Mucosa of gallbladder (tissue), 1 donor: ENCODE results near the gene SH3BP1. TPM values are rescaled to one million over a fixed set of nuclear protein-coding genes. Genes with fewer than 3 reads are reported as not detected.
A peak's percentile ranks its signal among the peaks of the same experiment; 100 is the strongest.
"Not testable (repeated sequence)": the region's sequence is repeated elsewhere in the genome, so short reads cannot be mapped to it uniquely, and the experiment has no call there.

ENCODE experiments used
- DNase-seq: peaks from one replicate; pipeline ENCODE4 v3.0.0-alpha.2; 2020; ENCODE audit warnings: low spot score
- total RNA-seq: library from RNA; stranded (reverse); gene quantifications from one replicate; pipeline ENCODE4 v1.2.1, GENCODE V29; 2021
- donor health status: DM: no; HTN: no; CAD: no.

Gene SH3BP1
- total RNA-seq, 1 donor from 2014 or later: 13.6 TPM

DNA sequence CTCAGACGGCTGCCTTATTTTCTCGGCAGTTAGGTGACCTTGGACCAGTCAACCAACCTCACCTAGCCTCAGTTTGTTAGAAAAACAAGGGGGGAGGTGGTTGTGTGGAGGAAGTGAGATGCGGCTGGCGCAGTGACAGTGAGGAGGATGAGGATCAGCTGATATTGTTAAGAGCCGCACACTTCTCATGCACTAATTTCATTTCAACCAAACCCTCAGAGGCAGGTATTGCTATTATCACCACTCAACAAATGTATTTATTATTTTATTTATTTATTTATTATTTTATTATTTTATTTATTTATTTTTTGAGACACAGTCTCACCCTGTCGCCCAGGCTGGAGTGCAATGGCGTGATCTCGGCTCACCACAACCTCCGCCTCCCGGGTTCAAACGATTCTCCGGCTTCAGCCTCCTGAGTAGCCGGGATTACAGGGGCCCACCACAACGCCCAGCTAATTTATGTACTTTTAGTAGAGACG is 38.1 kb downstream of the SH3BP1 start:
- no peak for DNase-seq

DNA sequence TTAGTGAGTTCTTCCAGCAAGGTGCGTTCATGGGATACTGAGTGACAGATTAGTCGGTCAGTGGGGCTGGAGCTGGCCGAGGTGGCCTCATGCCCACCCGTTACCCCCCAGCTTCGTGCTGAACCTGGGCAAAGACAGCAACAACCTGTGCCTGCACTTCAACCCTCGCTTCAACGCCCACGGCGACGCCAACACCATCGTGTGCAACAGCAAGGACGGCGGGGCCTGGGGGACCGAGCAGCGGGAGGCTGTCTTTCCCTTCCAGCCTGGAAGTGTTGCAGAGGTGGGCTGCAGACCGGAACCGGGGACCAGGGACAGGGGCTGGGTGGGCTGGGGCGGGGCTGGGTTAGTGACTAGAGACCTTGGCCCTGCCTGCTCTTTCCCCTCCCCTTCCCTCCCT is 38.9 kb downstream of the SH3BP1 start:
- no peak for DNase-seq

DNA sequence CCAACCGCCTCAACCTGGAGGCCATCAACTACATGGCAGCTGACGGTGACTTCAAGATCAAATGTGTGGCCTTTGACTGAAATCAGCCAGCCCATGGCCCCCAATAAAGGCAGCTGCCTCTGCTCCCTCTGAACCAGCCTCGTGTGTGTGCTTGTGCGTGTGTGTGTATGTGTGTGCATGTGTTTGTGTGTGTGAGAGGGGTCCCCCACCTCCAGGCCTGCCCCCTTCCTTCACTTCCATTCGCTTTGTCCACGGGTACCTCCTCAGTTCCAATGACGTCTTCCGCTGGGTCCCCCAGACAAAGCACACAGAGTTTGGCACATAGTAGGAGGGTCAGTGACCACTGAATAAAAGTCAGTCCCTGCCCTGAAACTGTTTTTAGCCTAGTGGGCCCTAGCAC is 40.2 kb downstream of the SH3BP1 start:
- no peak for DNase-seq

DNA sequence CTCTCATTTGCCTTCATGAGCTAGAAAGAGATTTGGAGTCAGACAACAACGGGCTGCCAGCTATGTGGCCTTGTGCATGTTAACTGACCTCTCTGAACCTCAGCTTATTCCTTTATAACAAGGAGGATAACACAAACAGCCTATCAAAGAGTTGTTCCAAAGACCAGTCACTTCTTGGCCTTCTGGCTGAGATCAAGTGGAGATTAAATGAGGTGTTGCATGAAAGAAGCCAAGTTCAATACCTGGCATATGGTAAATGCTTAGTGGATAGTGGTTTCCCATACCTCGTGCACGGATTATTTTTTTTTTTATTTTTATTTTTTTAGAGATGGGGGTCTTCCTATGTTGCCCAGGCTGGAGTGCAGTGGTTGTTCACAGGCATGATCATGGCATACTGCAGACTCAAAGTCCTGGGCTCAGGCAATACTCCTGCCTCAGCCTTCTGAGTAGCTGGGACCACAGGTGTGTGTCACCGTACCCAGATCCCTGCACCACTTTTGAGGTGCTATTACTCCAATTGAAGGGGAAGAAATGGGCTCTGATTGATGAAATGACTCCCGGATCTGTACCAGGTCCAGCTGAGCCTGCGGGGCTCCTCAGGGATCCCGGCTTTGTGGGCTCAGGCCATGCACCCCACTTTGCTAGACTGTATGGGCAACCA is 40.9 kb downstream of the SH3BP1 start:
- DNase-seq: no peak

DNA sequence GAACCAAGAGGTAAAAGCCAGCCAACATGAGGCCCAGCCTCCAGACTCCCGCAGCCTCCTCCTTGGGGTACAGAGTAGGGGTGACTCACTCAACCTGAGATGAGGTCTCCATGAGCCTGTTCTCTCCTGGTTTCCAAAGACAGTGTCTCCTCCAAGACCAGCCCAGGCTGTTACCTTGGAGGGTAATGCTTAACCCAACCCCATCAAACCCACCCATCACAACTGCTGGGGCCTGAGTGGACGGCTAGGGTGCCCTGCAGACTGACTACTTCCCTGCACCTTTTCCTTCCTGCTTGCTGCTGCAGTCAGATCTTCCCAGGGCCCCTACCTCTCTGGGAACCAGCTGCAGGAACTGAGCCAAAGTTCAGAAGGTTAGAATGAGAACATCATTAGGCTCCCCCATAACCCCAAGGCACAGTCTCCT is 41.5 kb downstream of the SH3BP1 start:
- no peak for DNase-seq

DNA sequence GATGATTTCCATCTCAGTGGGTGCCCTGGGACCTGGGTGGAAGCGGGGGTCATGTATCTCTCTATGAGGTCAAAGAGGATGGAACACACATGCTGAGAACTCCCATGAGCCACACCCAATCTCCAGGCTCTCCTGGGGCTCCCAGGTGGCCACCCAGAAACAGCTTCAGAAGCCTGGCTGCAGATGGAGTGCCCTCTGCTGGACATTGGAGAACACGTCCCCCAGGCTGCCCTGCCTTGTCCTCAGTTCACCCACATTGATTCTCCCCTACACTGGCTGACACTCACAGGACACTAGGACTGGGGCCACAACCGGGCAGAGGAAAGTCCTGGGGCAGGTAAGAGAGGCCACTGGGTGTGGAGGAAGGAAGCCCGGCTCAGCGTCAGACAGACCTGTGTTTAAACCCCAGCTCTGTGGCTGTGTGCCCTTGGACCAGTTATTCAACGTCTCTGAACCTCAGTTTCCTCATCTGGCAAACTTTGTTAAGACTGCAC is 42.1 kb downstream of the SH3BP1 start:
- peak; percentile 77 for DNase-seq

DNA sequence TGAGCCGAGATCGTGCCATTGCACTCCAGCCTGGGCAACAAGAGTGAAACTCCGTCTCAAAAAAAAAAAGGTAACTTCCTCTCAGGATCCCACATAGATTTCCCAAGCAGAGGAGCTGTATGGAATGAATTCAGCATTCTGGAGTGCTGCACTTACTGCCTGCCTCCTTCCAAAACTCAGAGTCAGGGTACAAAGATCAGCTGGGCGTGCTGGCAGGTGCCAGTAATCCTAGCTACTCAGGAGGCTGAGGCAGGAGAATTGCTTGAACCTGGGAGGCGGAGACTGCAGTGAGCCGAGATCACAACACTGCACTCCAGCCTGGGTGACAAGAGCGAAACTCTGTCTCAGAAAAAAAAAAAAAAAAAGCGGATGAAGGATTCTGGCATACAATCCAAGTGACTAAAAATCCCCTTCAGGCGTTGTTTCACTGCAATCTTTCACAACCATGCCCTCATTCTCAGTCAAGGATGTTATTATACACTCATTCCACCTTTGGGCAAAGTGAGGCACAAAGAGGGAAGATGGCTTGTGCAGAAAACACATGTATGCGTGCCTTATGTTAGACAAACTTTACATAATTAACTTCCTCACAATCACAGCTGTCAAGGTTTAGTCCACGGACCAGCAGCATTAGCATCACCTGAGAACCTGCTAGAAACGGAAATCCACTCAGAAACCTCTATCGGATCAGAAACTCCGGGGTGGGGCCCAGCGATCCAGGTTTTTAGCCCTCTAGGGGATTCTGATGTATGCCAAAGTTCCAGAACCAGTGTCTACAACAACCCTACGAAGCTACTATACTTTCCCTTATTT is 45.5 kb downstream of the SH3BP1 start:
- peak; percentile 55 for DNase-seq

DNA sequence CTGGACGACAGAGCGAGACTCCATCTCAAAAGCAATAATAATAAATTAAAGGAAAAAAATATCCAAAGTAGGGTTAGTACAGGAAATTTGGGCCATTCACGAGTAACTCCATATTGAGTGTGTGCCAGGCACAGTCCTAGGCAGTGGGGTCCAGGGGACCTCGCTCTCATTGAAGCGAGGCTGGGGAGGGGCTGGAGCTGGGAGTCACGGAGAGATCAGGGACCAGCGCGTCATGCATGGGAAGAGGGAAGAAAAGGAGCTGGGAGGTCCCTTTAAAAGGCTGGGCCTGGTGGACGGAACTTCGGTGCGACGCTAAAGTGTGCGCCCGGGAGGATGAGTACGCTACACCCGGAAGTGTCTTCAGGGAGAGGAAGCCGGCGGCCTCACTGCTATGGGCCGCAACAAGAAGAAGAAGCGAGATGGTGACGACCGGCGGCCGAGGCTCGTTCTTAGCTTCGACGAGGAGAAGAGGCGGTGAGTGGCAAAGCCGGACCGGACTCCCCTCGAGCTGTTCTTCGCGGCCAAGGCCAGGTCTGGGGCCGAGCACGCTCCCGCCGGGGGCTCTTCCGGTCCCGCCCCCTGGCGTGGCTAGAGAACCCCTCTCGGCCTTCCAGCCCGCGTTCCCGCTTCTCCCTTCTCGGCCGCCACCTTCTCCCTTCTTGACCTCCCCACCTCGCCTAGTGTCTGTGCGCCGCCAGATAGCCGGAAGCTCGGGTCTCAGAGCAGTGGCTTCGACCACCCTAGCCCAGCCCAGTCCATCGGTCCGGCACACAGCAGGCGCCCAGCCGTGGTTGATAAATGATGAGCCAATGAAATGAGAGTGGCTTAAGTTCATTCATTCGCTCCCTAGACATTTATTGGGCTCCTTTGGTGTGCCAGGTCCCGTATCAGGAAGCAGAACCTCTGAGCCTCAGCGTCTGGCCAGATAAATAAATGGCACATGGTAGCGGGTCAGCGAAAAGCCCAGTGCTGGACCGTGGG is 46.8 kb downstream of the SH3BP1 start, which contains the start of gene NOL12:
Gene NOL12, plus strand, starts transcription at position 342 of the 981 bp plus-strand sequence. Its CDS starts 50 bp downstream, at position 392.
- peak; percentile 84 for DNase-seq

DNA sequence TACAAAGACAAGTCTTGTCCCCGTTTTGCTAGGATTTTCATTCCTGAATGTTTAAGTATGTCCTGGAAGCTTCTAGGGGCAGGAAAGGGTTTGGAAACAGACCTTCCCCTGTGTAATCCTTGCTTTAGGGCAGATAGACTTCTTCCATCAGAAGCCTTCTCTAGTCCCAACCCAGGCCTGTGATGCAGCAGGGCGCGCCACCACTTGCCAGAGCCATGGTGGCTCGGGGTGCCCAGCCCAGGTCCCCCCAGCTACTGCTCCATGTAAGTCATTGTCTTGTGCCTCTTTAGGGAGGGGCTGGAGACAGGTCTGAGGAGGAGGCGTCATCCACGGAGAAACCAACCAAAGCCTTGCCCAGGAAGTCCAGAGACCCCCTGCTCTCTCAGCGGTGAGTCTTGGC is 50.9 kb downstream of the SH3BP1 start:
- DNase-seq: no peak

DNA sequence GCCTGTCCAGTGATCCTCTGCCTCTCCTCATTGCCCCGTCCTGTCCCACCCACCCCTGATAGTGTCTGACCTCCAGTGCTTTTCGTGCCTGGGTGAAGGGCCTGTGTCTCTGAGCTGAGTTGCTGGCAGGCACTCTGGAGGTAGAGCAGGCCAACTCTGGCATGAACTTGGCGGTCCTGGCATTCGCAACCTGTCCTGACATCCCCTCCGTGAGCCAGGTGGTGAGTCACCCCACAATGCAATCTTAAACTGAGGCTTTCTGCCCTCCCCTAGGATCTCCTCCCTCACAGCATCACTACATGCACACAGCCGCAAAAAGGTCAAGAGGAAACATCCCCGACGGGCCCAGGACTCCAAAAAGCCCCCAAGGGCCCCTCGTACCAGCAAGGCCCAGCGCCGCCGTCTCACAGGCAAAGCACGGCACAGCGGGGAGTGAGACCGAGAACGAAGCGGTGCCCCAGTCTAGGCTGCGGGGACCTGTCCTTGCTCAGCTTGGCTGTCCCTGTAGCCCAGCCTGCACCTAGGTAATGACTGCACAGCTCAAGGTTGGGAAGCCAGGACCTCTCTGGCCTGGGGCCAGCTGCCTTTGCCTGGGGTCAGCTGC is 51.5 kb downstream of the SH3BP1 start:
- DNase-seq: no peak

DNA sequence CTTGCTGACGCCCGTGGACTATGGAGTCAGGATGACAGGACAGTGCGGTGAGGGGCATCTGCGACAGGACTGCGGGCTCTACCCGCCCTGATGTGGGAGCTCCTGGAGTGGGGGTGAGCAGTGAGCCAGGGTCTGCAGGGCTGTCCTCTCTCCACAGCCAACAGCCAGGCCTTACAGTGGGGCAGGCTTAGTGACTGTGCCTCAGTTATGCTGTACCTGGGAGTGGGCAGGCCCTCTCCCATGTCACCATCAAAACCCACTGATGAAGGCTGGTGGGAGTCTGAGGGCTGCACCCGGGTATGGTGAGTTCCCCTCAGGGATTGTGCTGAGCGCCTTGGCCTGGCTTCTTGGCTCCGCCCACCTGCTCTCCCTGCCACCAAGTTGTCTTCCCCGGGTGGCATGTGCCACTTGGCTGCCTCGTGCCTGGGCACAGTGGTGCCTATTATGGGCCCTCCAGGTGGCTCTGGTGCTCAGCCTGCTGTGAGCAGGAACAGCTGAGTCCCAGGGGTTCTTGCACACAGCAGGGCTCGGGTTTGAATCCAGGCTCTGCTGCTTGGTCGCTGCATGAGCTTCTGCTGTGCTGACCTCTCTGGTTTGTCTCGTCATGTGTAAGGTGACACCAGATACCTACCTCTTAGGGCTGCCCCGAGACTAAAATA is 53.3 kb downstream of the SH3BP1 start:
- DNase-seq: no peak

DNA sequence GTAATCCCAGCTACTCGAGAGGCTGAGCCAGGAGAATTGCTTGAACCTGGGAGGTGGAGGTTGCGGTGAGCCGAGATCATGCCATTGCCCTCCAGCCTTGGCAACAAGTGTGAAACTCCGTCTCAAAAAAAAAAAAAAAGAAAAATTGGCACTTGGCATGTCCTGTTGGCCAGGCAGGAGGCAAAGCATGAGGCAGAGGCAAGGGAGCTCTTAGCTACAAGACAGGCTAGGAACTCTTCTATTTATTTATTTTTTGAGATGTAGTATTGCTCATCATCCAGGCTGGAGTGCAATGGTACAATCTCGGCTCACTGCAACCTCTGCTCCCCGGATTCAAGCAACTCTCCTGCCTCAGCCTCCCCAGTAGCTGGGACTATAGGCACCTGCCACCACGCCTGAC is 54.7 kb downstream of the SH3BP1 start:
- not testable (repeated sequence) for DNase-seq

DNA sequence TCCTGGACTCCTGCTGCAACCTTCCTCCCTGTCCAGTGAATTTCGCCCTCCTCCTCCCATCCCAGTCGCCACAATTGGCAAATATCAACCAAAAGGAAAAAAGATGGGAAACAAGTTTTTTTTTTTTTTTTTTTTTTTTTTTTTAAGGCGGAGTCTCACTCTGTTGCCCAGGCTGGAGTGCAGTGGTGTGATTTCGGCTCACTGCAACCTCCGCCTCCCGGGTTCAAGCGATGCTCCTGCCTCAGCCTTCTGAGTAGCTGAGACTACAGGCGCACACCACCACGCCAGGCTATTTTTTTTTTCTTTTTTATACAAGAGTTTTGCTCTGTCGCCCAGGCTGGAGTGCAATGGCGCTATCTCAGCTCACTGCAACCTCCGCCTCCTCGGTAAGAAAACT is 56.8 kb downstream of the SH3BP1 start:
- DNase-seq: not testable (repeated sequence)

DNA sequence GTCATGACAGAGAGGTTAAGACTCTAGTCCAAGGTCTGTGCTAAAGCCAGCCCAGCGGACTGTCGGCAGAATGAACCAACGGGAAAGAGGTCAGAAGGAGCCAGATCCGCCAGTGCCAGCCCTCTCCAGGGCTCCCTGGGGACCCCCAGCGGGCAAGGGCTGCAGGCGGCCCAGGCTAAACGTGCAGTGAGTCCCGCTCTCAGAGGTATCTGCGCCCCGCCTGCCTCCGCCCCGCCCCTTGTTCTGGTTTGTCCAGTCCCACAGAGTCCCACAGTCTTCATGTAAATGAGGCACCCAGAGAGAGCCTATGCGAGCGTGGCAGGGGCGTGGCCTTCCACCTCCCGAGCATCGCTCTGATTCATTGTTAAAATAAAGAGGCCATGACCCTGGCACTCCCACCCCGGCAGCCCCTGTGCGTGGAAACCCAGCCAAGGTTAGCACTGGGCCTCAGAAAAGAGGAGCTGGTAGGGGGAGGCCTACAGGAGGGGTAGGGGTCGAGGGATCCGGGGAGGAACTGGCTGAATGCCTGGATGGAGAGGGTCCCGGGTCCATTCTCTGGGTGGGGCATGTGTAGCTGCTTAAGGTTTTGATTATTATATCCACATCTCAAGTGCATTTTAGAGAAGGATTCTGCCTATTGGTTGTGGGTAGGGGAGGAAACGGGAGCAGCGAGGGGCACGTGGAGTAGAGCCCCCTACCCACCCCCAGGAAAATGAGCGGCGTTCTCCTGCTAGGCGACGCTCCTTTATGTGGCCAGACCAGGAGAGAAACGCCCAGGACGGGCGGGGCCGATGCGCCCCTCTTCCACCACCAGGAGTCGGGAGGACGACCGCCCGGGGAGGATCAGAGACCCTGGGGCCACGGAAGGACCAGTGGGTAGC is 57.4 kb downstream of the SH3BP1 start, which contains the start of gene TRIOBP:
Gene TRIOBP, plus strand, starts transcription at position 392 of the 881 bp plus-strand sequence. CDS start 4,318 bp downstream, outside the sequence.
- peak; percentile 91 for DNase-seq

DNA sequence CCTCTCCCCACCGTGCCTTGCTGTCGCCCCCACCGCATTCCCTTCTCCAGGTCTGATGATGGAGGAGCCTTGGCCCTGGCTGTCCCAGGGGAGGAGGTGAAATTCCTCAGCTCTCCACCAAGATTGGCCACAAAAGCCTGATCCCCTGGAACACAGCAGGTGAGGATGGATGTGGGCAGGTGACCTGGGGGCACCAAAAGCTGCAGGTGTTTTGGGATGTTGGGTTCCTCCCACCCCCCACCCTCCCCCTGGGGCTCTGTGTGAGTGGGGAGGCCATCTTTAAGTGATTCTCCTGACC is 58.0 kb downstream of the SH3BP1 start:
- no peak for DNase-seq

DNA sequence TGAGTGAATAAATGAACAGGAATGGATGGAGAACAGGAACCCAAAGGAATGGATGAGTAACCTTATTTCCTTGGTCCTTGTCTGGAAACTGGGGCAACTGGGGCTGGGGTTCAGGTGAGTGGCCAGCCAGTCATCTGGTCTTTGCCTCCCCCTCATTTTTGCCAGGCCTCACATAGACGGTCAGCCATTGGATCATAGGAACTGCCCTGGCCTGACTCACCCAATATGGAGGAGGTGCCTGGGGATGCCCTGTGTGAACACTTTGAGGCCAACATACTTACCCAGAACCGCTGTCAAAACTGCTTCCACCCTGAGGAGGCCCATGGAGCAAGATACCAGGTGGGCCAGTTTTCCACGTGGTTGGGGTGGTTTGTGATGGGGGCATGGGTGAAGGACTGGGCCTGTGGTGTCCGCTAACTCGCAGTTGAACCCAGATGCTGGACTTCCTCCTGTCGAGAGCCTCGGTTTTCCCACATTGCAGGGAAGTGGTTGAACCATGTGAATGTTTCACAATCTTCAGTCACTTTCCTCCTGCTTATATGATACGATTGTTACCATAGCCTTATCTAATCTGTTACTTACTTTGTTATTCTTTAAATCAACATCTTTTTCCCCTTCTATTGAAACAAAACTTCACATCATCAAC is 61.8 kb downstream of the SH3BP1 start:
- DNase-seq: no peak

DNA sequence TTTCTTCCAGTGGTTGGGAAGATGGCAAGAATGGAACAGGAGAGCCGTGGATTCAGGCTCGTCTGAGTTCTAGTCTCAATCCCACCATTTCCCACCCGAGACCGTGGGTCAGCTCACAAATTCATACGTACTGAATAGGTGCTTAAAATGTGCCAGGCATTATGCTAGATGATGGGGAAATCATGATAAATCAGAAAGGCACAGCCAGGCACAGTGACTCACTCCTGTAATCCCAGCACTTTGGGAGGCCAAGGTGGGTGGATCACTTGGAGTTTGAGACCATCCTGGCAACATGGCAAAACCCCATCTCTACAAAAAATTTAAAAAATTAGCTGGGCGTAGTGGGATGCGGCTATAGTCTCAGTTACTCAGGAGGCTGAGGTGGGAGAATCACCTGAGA is 64.4 kb downstream of the SH3BP1 start:
- DNase-seq: no peak

DNA sequence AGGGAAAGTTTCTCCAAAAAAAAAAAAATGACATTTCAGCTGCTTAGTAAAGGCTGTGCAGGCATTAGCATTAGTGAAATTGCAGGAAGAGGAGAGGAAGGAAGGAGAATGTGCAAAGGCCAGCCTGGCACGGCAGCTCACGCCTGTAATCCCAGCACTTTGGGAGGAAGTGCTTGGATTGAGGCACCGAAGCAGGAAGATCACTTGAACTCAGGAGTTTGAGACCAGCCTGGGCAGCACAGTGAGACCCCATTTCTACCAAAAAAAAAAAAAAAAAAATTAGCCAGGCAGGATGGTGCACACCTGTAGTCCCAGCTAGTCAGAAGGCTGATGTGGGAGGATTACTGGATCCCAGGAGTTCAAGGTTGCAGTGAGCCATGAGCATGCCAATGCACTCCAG is 65.2 kb downstream of the SH3BP1 start:
- no peak for DNase-seq

DNA sequence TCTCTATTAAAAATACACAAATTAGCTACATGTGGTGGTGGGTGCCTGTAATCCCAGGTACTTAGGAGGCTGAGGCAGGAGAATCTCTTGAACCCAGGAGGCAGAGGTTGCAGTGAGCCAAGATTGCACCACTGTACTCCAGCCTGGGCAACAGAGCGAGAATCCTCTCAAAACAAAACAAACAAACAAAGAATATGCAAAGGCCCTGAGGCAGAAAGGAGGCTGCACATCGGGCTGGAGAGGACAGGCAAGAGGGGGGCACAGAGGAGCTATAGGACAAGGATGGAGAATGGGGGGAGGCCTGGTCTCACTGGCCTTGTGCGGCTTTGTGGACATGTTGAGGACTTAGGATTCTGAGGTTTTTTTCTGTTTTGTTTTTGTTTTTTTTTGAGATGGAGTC is 65.7 kb downstream of the SH3BP1 start:
- no peak for DNase-seq
